Measurements from ENCODE around the gene CLPTM1L. TPM values are rescaled to one million over a fixed set of nuclear protein-coding genes. Genes with fewer than 3 reads are reported as not detected.

CLPTM1L gene
- total and polyA plus RNA-seq, 9 of the 15 experiments (the other 6 are each of a cell fraction or from before 2014, with no cell fraction given) = 3.5 to 217 (median 177) TPM

GRCh38 chr5:1344975-1345838 lies at the start of gene CLPTM1L (continued):
- no peak for TF ChIP-seq SOX6 (IDR thresholded peaks at IDR 0.05)
- TF ChIP-seq, protein P1, sequence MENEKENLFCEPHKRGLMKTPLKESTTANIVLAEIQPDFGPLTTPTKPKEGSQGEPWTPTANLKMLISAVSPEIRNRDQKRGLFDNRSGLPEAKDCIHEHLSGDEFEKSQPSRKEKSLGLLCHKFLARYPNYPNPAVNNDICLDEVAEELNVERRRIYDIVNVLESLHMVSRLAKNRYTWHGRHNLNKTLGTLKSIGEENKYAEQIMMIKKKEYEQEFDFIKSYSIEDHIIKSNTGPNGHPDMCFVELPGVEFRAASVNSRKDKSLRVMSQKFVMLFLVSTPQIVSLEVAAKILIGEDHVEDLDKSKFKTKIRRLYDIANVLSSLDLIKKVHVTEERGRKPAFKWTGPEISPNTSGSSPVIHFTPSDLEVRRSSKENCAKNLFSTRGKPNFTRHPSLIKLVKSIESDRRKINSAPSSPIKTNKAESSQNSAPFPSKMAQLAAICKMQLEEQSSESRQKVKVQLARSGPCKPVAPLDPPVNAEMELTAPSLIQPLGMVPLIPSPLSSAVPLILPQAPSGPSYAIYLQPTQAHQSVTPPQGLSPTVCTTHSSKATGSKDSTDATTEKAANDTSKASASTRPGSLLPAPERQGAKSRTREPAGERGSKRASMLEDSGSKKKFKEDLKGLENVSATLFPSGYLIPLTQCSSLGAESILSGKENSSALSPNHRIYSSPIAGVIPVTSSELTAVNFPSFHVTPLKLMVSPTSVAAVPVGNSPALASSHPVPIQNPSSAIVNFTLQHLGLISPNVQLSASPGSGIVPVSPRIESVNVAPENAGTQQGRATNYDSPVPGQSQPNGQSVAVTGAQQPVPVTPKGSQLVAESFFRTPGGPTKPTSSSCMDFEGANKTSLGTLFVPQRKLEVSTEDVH (IDR thresholded peaks at IDR 0.05; ENCODE audit: low read depth, partially characterized antibody) = peak; percentile 38
- TF ChIP-seq JUNB (CRISPR knock-in tag; conservative IDR thresholded peaks at IDR 0.05) = no peak
- TF ChIP-seq KDM1A (IDR thresholded peaks at IDR 0.05) = no peak
- no peak for TF ChIP-seq ZNF23 (CRISPR knock-in tag; IDR thresholded peaks at IDR 0.05)
- TF ChIP-seq, protein P2, sequence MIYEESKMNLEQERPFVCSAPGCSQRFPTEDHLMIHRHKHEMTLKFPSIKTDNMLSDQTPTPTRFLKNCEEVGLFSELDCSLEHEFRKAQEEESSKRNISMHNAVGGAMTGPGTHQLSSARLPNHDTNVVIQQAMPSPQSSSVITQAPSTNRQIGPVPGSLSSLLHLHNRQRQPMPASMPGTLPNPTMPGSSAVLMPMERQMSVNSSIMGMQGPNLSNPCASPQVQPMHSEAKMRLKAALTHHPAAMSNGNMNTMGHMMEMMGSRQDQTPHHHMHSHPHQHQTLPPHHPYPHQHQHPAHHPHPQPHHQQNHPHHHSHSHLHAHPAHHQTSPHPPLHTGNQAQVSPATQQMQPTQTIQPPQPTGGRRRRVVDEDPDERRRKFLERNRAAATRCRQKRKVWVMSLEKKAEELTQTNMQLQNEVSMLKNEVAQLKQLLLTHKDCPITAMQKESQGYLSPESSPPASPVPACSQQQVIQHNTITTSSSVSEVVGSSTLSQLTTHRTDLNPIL (CRISPR knock-in tag; IDR thresholded peaks at IDR 0.05) = no peak
- TF ChIP-seq CTCF (IDR thresholded peaks at IDR 0.05 in 2 of 3, conservative IDR thresholded peaks at IDR 0.05 in 1 of 3; ENCODE audit: insufficient read depth in 2 of 3, low read depth in 1 of 3, low read length in 3 of 3) = no peak
- no peak for TF ChIP-seq ZNF75A (CRISPR knock-in tag; IDR thresholded peaks at IDR 0.05)
- peak; percentile 51 for TF ChIP-seq DACH1 (IDR thresholded peaks at IDR 0.05; ENCODE audit: partially characterized antibody)
- no peak for TF ChIP-seq NFIX (CRISPR knock-in tag; IDR thresholded peaks at IDR 0.05; ENCODE audit: low read depth)
- no peak for TF ChIP-seq ZNF274 (IDR thresholded peaks at IDR 0.05; ENCODE audit: borderline replicate concordance, low read depth, low read length)
- TF ChIP-seq STAT6 (CRISPR knock-in tag; IDR thresholded peaks at IDR 0.05) = no peak
- no peak for TF ChIP-seq XRCC3 (IDR thresholded peaks at IDR 0.05)
- no peak for TF ChIP-seq E2F3 (CRISPR knock-in tag; IDR thresholded peaks at IDR 0.05)
- TF ChIP-seq RFX1 (IDR thresholded peaks at IDR 0.05) = no peak
- TF ChIP-seq PCBP1 (IDR thresholded peaks at IDR 0.05; ENCODE audit: low read depth, low read length, poor library complexity, severe bottlenecking) = no peak
- TF ChIP-seq SAFB (IDR thresholded peaks at IDR 0.05; ENCODE audit: borderline replicate concordance, low read depth, low read length) = no peak
- peak; percentile 92; the same call in 1 of the 2 replicates for TF ChIP-seq RB1 (IDR thresholded peaks at IDR 0.05; ENCODE audit: low read depth)
- TF ChIP-seq POU5F1 (IDR thresholded peaks at IDR 0.05; ENCODE audit: borderline replicate concordance, low read depth, low read length, partially characterized antibody) = peak; percentile 85
- no peak for TF ChIP-seq MTA2 (IDR thresholded peaks at IDR 0.05; ENCODE audit: low read depth)

Data from K562 (cell line).